GM12878 (cell line): ENCODE results near the gene RBM4B. TPM values are rescaled to one million over a fixed set of nuclear protein-coding genes. Genes with fewer than 3 reads are reported as not detected.

ENCODE experiments used
- ATAC-seq: fragments of 200-7000 bp; cut with Tn5 transposase; 3 replicates; pipeline ENCODE4 v1.9.1; 2020; ENCODE audit warnings: mild to moderate bottlenecking, moderate library complexity
- BruUV-seq: library from RNA; stranded (reverse); fragments of 400-500 nt; replicated peaks from 2 replicates; lab custom pipeline; 2021; lab: Mats Ljungman, UMichigan
- CTCF ChIA-PET: fragments of 300-600 bp; sonication (Branson Sonifier 250); formaldehyde crosslinking; extraction: SDS; loops from one replicate; lab custom pipeline; 2021; ENCODE audit warnings: inconsistent platforms; lab: Yijun Ruan, JAX
- POLR2A ChIA-PET: fragments of 350-600 bp; formaldehyde crosslinking; extraction: SDS; loops from one replicate; lab custom pipeline; 2021; ENCODE audit warnings: inconsistent platforms; lab: Charles Lee
- RAD21 ChIA-PET: fragments of 300-600 bp; sonication (Branson Sonifier 250); formaldehyde crosslinking; loops from one replicate; lab custom pipeline; 2023; ENCODE audit warnings: antibody characterized with exemption; ENCODE audit not compliant: unreplicated experiment; lab: Charles Lee
- SMC1A ChIA-PET: fragments of 300-600 bp; sonication (Branson Sonifier 250); formaldehyde crosslinking; loops from one replicate; lab custom pipeline; 2023; ENCODE audit not compliant: unreplicated experiment, uncharacterized antibody; lab: Charles Lee
- DNase-seq: peaks from one replicate; pipeline ENCODE4 v3.0.0-alpha.2; 2011; ENCODE audit warnings: low read depth, low spot score
- FAIRE-seq: peaks from 3 replicates; lab custom pipeline; 2011; peaks lifted over from hg19 to GRCh38; lab: Jason Lieb, UNC
- H2AFZ ChIP-seq: 2 replicates; pipeline ENCODE4 v1.6.0; 2011; ENCODE audit warnings: low read depth, low read length, control low read depth; ENCODE audit not compliant: control insufficient read depth
- H3K27ac ChIP-seq: 2 replicates; pipeline ENCODE4 v1.5.1; 2011; ENCODE audit warnings: control low read depth; ENCODE audit not compliant: control insufficient read depth, insufficient read depth
- H3K27me3 ChIP-seq, 2 experiments: replicated peaks in 1 of 2; 2 replicates each; pipeline versions ENCODE4 v1.6.0 to v1.6.1; 2011; ENCODE audit warnings: low read length in 1 of 2; ENCODE audit not compliant: control insufficient read depth in 2 of 2, insufficient read depth in 2 of 2
- H3K36me3 ChIP-seq, 2 experiments: 2 replicates each; pipeline ENCODE4 v1.5.1; 2011; ENCODE audit warnings: low read length in 1 of 2; ENCODE audit not compliant: control insufficient read depth in 2 of 2, insufficient read depth in 2 of 2
- H3K4me1 ChIP-seq: 2 replicates; pipeline ENCODE4 v1.6.1; 2011; ENCODE audit warnings: mild to moderate bottlenecking, low read length, moderate library complexity, mixed read lengths; ENCODE audit not compliant: control insufficient read depth, insufficient read depth
- H3K4me2 ChIP-seq: 2 replicates; pipeline ENCODE4 v1.6.0; 2011; ENCODE audit warnings: control low read depth; ENCODE audit not compliant: control insufficient read depth, insufficient read depth
- H3K4me3 ChIP-seq: fragments of 200-600 bp; sonication (generic); 2 replicates; pipeline ENCODE4 v1.5.1; 2016
- H3K79me2 ChIP-seq: 2 replicates; pipeline ENCODE4 v1.6.0; 2011; ENCODE audit warnings: low read length; ENCODE audit not compliant: control insufficient read depth, insufficient read depth
- H3K9ac ChIP-seq: 2 replicates; pipeline ENCODE4 v1.8.0; 2011; ENCODE audit warnings: low read length, control low read depth, mixed read lengths; ENCODE audit not compliant: control insufficient read depth, insufficient read depth
- H3K9me3 ChIP-seq: replicated peaks from 3 replicates; pipeline ENCODE4 v1.5.1; 2011; ENCODE audit warnings: mild to moderate bottlenecking, low read length; ENCODE audit not compliant: control insufficient read depth, insufficient read depth
- H4K20me1 ChIP-seq: 2 replicates; pipeline ENCODE4 v1.6.0; 2011; ENCODE audit not compliant: control insufficient read depth, insufficient read depth
- CBX5 ChIP-seq: sonication (generic); IDR thresholded peaks from 2 replicates; pipeline ENCODE4 v1.6.1; 2016; ENCODE audit warnings: low read depth, moderate library complexity, mild to moderate bottlenecking, inconsistent platforms
- DPF2 ChIP-seq: fragments of 450-650 bp; IDR thresholded peaks from 2 replicates; pipeline ENCODE4 v1.6.1; 2017; ENCODE audit warnings: mild to moderate bottlenecking
- ELK1 ChIP-seq: IDR thresholded peaks from 2 replicates; pipeline ENCODE4 v1.6.1; 2012; ENCODE audit warnings: low read depth, low read length, improper control_type of control experiment
- GATAD2B ChIP-seq: fragments of 450-650 bp; conservative IDR thresholded peaks from 2 replicates; pipeline ENCODE4 v1.6.1; 2017; ENCODE audit warnings: low read depth, mild to moderate bottlenecking, moderate library complexity
- HCFC1 ChIP-seq: fragments of 150-350 bp; IDR thresholded peaks from 2 replicates; pipeline ENCODE4 v1.6.1; 2014; ENCODE audit warnings: low read length
- IRF5 ChIP-seq: fragments of 450-650 bp; IDR thresholded peaks from 2 replicates; pipeline ENCODE4 v1.6.1; 2017; ENCODE audit warnings: borderline replicate concordance
- SKIL ChIP-seq: fragments of 450-650 bp; IDR thresholded peaks from 2 replicates; pipeline ENCODE4 v1.6.1; 2017; ENCODE audit warnings: mild to moderate bottlenecking, low read depth, inconsistent platforms; ENCODE audit not compliant: poor library complexity, severe bottlenecking
- WRNIP1 ChIP-seq: IDR thresholded peaks from 2 replicates; pipeline ENCODE4 v1.6.1; 2011; ENCODE audit warnings: low read depth, low read length, improper control_type of control experiment, borderline replicate concordance
- ZNF384 ChIP-seq: IDR thresholded peaks from 2 replicates; pipeline ENCODE4 v1.6.1; 2012; ENCODE audit warnings: low read depth, mild to moderate bottlenecking, low read length, improper control_type of control experiment, borderline replicate concordance
- ZSCAN29 ChIP-seq: fragments of 450-650 bp; IDR thresholded peaks from 2 replicates; pipeline ENCODE4 v1.6.1; 2017; ENCODE audit warnings: mild to moderate bottlenecking, moderate library complexity
- WGBS: methylation state at CpG from one replicate; pipeline ENCODE4 v1.1.6; 2016; ENCODE audit warnings: low lambda C conversion rate; ENCODE audit not compliant: insufficient replicate concordance, insufficient coverage; ENCODE audit errors: missing lambda C conversion rate; 5-methylcytosine and 5-hydroxymethylcytosine counted together
- in situ Hi-C: fragments of 300-500 bp; cut with MboI; formaldehyde crosslinking; loops from 9 replicates; pipeline ENCODE4 v1.14.3; 2018; ENCODE audit warnings: mixed read lengths
- intact Hi-C: fragments of 100-400 bp; cut with micrococcal nuclease; formaldehyde crosslinking; loops from one replicate; pipeline ENCODE4 v1.14.2; 2022; ENCODE audit not compliant: unreplicated experiment
- polyA plus RNA-seq, 11 experiments: library from polyadenylated mRNA; depleted of rRNA in 4 of 11; unstranded in 6 of 11; stranded (reverse) in 5 of 11; fragments of >200 nt; fragmentation: Nextera tagmentation in 4 of 11; fragmentation: Illumina TruSeq in 1 of 11; extraction: Ambion mirVana in 4 of 11; extraction: Trizol in 1 of 11; gene quantifications; 1 replicate in 1 of 11; 2 replicates in 10 of 11; pipeline versions ENCODE4 v1.2.1 to v1.2.3, GENCODE V29; 2011 to 2016; ENCODE audit warnings: inconsistent platforms in 2 of 11, missing spikeins in 2 of 11, low read depth in 1 of 11
- total RNA-seq, 4 experiments: library from RNA; depleted of rRNA in 3 of 4; stranded (reverse); fragments of >200 nt in 3 of 4; fragmentation: Illumina TruSeq in 1 of 4; extraction: Trizol in 1 of 4; gene quantifications; 2 replicates each; pipeline versions ENCODE4 v1.2.1 to v1.2.3, GENCODE V29; 2013 to 2021

RBM4B gene
- total and polyA plus RNA-seq, 10 of the 15 experiments (the other 5 are each of a cell fraction or from before 2014, with no cell fraction given), result 16.1 to 37.0 (median 21.6) TPM

- TF ChIP-seq SKIL, result no peak
- no peak for TF ChIP-seq IRF5
- TF ChIP-seq GATAD2B, result no peak
Measured at GRCh38 chr11:66705587-66706335, 28.1 kb upstream of the RBM4B start (continued).

- no peak overlapping the region for H3K4me2 ChIP-seq
- no peaks in the 10 kb centered on the region for H4K20me1 ChIP-seq
- no peak for TF ChIP-seq WRNIP1
- no peak for TF ChIP-seq DPF2
- TF ChIP-seq ZSCAN29, result no peak
- no peak for TF ChIP-seq ELK1
- no peak for TF ChIP-seq HCFC1
- TF ChIP-seq CBX5, result no peak
- TF ChIP-seq ZNF384, result no peak
- FAIRE-seq (no peak), ATAC-seq (no peak), DNase-seq (no peak)
- H3K4me1 ChIP-seq, result no peaks in the 10 kb centered on the region
- intact Hi-C loops (no loop called here), in situ Hi-C loops (no loop called here)
- no peaks in the 10 kb centered on the region for H3K27me3 ChIP-seq
- H3K27ac ChIP-seq, result no peak overlapping the region
- no TSS peak for BruUV-seq
- POLR2A ChIA-PET, result no interaction called here
- H2AFZ ChIP-seq, result no peak overlapping the region
- no peaks in the 10 kb centered on the region for H3K9me3 ChIP-seq
- RAD21 ChIA-PET, result no interaction called here
- 79% methylated on average over 46 of the region's 46 CpGs for WGBS
- CTCF ChIA-PET, result no interaction called here
- H3K9ac ChIP-seq, result no peak overlapping the region
- H3K36me3 ChIP-seq, result no peaks in the 10 kb centered on the region
- no peak overlapping the region for H3K4me3 ChIP-seq
- H3K79me2 ChIP-seq, result no peaks in the 10 kb centered on the region
- SMC1A ChIA-PET, result no interaction called here
Measured at GRCh38 chr11:66704659-66705360, 27.1 kb upstream of the RBM4B start.
